Omental fat pad (tissue), 4 donors: ENCODE measurements around the gene PXDN. TPM values are rescaled to one million over a fixed set of nuclear protein-coding genes. Genes with fewer than 3 reads are reported as not detected.

ENCODE experiments used
- ATAC-seq: fragments of 150-250 bp; one replicate; pipeline ENCODE4 v1.9.1; 2016; ENCODE audit warnings: mild to moderate bottlenecking, moderate library complexity; ENCODE audit not compliant: low FRiP score
- DNase-seq: peaks from one replicate; pipeline ENCODE4 v3.0.0-alpha.2; 2019; ENCODE audit warnings: low spot score
- CTCF ChIP-seq, 3 donors: fragments of 450-650 bp; IDR thresholded peaks; one replicate each; pipeline ENCODE4 v1.5.1; 2016 to 2017; ENCODE audit warnings: antibody characterized with exemption in 3 of 3, mild to moderate bottlenecking in 3 of 3, moderate library complexity in 2 of 3
- total RNA-seq, 4 donors: library from RNA; depleted of rRNA; stranded (reverse); fragments of >200 nt; gene quantifications; one replicate each; pipeline ENCODE4 v1.1.0, GENCODE V29; 2016

The PXDN gene
- total RNA-seq, 4 donors from 2014 or later, result 81.2 to 228 (median 112) TPM

DNA sequence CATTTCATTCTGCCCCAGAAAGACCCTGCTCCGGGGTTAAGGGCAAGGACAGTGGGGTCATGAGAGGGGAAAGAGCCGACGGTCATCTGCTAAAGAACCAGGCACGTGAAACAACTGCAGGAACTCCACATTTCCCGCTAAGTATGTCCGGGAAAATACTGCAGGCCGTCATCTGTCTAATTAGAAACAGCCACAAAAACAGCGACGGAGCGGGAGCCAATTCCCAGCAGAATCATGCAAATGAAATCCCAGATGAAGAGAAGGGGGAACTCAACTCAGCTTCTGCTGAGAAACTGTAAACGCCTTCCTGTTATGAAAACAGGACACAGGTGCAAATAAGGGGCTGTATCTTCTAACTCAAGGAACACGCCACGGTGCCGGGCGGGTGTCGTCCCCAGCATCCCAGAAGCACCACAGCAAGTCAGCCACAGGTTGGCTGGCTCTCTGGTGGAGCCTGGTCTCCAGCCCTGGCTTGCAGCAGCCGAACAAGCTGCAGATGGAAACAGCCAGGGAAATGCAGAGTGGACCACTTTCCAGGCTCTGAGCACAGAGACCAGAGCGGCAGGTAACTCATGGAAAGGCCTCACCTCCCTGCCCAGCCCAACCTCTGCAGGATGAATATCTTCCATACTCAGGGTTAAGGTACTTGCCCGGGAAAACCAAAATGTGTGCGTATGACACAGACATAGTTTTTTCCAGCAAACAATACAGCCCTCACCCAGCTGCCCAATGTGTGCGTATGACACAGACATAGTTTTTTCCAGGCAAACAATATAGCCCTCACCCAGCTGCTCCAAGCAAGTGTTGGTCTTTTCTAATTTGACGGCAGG lies 28.9 kb downstream of the PXDN start:
- no peak for ATAC-seq
- no peak for TF ChIP-seq CTCF (IDR thresholded peaks at IDR 0.05)
- no peak for DNase-seq

GRCh38 chr2:1714291-1715064 lies 29.8 kb downstream of the PXDN start:
- TF ChIP-seq CTCF (IDR thresholded peaks at IDR 0.05), result no peak
- DNase-seq (no peak), ATAC-seq (no peak)

DNA sequence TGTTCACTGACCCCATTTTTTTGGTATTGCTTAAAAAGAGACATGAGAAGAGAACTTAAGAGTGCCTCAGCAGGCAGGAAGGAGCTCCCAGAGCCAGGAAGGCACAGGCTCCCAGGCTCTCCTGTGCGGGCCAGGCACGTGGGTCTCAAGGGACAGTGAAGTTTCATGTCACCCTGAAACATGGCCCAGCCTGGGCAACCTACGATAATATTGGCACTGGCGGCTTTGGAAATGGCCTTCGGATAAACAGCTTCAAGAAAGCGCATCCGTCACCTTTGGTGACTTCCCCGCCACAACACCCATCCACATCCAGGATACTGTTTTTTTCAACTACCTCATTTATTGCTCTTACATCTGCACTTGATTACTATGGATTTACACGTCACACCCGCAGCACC lies 30.5 kb downstream of the PXDN start:
- no peak for ATAC-seq
- no peak for TF ChIP-seq CTCF (IDR thresholded peaks at IDR 0.05)
- no peak for DNase-seq

DNA sequence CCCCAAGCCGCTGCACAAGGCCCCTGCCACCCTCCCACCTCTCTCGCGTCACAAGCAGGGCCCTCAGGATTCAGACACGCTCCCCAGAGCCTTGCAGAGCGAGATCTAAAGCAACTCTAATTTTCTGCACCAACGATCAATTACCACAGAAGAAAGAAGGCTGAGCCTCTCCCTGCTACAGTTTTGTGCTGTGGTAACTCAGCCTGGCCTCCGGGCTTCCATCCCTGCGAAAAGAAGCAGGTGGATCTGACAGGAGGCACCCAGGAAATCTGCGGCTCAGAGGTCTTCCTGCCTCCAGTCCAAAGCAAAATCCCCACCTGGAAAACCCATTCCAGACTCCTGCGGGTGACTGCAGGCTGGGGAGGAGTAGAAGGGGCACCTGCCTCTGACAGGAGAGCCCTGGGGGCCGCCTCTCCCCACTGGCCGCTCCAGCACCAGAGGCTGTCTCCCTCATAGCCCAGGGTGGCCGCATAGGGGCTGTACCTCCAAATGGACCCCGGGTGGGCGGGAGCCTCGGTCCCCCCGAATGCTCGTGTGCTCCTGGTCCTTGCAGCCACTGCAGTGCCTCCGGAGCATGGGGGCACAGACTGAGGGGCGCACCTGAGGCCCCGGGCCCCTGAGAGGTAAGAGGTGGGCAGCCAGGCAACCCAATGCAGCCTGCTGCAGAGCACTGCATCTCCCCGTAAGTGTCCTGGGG lies 31.0 kb downstream of the PXDN start:
- DNase-seq, result no peak
- TF ChIP-seq CTCF (IDR thresholded peaks at IDR 0.05), result no peak
- no peak for ATAC-seq

DNA sequence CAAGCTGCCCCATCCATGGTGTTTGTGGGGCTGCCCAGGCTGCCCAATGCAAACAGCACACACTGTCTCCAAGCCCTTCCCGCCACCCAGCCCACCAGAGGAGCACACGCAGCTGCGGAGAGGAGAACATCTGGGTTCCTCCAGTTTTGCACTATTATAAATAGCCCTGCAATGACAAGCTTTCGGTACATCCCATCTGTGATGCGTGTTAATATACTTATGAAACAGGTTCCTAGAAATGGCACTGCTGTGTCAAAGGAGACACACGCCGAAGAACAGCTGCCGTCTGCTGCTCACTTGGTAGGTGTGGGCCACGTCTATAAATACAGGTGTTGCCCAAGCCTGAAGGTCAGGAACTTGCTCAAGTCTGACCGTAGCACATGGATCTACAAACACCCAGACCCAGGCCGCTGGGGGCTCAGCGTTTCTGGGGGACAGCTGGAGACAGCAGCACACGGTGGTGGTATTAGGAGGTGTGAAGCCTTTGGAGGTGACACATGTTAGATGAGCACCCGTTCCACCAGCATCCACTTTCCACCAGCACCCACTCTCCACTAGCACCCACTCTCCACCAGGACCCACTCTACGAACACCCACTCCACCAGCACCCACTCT lies 34.3 kb downstream of the PXDN start:
- DNase-seq (no peak), ATAC-seq (no peak)
- no peak for TF ChIP-seq CTCF (IDR thresholded peaks at IDR 0.05)

DNA sequence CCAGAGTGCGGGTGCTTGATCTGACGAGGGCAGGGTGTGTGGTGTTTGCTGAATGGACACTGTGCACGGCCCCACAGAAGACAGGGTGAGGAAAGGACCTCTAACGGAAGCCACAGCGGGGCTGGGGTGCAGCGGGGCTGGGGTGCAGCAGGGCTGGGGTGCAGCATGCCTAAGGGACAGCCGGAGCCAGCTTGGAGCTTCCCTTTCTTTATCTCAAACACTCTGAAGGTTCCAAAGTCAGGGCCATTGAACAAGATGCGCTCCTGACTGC lies 35.0 kb downstream of the PXDN start:
- ATAC-seq (no peak), DNase-seq (no peak)
- TF ChIP-seq CTCF (IDR thresholded peaks at IDR 0.05), result no peak
